ENCODE data around the gene OLFML1. TPM values are rescaled to one million over a fixed set of nuclear protein-coding genes. Genes with fewer than 3 reads are reported as not detected.

Gene OLFML1
- total and polyA plus RNA-seq, 2 of the 13 experiments (the other 11 are each of a cell fraction or from before 2014, with no cell fraction given) = 0.89 to 0.90 TPM

- TF ChIP-seq THRA (CRISPR knock-in tag; IDR thresholded peaks at IDR 0.05; ENCODE audit: borderline replicate concordance) (no peak; the same call in 1 of the 2 replicates), HOXA7 (CRISPR knock-in tag; IDR thresholded peaks at IDR 0.05) (no peak), ZNF747 (CRISPR knock-in tag; IDR thresholded peaks at IDR 0.05; ENCODE audit: borderline replicate concordance) (no peak), ZNF7 (CRISPR knock-in tag; IDR thresholded peaks at IDR 0.05) (no peak), ADNP (CRISPR knock-in tag; IDR thresholded peaks at IDR 0.05) (no peak), GFI1 (CRISPR knock-in tag; IDR thresholded peaks at IDR 0.05; ENCODE audit: borderline replicate concordance) (peak; percentile 60; the same call in 1 of the 2 replicates), ZBTB40 (IDR thresholded peaks at IDR 0.05) (no peak), ZBTB40 (CRISPR knock-in tag; IDR thresholded peaks at IDR 0.05) (peak; percentile 23; the same call in 1 of the 2 replicates), IKZF1 (IDR thresholded peaks at IDR 0.05) (no peak), NFYB (CRISPR knock-in tag; IDR thresholded peaks at IDR 0.05) (no peak), ZNF749 (CRISPR knock-in tag; IDR thresholded peaks at IDR 0.05; ENCODE audit: borderline replicate concordance) (no peak), ZNF350 (CRISPR knock-in tag; IDR thresholded peaks at IDR 0.05; ENCODE audit: borderline replicate concordance, low read depth) (peak; percentile 34; the same call in 1 of the 2 replicates), RFXANK (CRISPR knock-in tag; IDR thresholded peaks at IDR 0.05) (no peak), ZNF274 (CRISPR knock-in tag; IDR thresholded peaks at IDR 0.05) (no peak), NFE2 (CRISPR knock-in tag; IDR thresholded peaks at IDR 0.05) (no peak)
- TF ChIP-seq, protein P1, sequence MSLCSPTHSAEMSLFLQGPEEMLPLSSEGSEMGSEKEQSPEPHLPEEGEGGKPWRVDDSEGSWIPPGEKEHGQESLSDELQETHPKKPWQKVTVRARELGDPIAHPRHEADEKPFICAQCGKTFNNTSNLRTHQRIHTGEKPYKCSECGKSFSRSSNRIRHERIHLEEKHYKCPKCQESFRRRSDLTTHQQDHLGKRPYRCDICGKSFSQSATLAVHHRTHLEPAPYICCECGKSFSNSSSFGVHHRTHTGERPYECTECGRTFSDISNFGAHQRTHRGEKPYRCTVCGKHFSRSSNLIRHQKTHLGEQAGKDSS (CRISPR knock-in tag; IDR thresholded peaks at IDR 0.05; ENCODE audit: borderline replicate concordance, low read depth) = no peak
- TF ChIP-seq, protein P2, sequence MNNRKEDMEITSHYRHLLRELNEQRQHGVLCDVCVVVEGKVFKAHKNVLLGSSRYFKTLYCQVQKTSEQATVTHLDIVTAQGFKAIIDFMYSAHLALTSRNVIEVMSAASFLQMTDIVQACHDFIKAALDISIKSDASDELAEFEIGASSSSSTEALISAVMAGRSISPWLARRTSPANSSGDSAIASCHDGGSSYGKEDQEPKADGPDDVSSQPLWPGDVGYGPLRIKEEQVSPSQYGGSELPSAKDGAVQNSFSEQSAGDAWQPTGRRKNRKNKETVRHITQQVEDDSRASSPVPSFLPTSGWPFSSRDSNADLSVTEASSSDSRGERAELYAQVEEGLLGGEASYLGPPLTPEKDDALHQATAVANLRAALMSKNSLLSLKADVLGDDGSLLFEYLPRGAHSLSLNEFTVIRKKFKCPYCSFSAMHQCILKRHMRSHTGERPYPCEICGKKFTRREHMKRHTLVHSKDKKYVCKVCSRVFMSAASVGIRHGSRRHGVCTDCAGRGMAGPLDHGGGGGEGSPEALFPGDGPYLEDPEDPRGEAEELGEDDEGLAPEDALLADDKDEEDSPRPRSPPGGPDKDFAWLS (CRISPR knock-in tag; IDR thresholded peaks at IDR 0.05; ENCODE audit: borderline replicate concordance) = no peak
- TF ChIP-seq, protein P3, sequence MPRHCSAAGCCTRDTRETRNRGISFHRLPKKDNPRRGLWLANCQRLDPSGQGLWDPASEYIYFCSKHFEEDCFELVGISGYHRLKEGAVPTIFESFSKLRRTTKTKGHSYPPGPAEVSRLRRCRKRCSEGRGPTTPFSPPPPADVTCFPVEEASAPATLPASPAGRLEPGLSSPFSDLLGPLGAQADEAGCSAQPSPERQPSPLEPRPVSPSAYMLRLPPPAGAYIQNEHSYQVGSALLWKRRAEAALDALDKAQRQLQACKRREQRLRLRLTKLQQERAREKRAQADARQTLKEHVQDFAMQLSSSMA (CRISPR knock-in tag; IDR thresholded peaks at IDR 0.05) = no peak
Observed at GRCh38 chr11:7525424-7525823, 40.1 kb downstream of the OLFML1 start (continued).

All from HepG2 (cell line).